Dermis blood vessel endothelial cell (primary cell): Measurements from ENCODE around the gene ADAMTS17. TPM values are rescaled to one million over a fixed set of nuclear protein-coding genes. Genes with fewer than 3 reads are reported as not detected.
A peak's percentile ranks its signal among the peaks of the same experiment; 100 is the strongest.

Experiments used
- DNase-seq: peaks from one replicate; pipeline ENCODE4 v3.0.0; 2010
- total RNA-seq: library from RNA; depleted of rRNA; stranded (reverse); fragments of >200 nt; gene quantifications from 2 replicates; pipeline ENCODE4 v1.2.3, GENCODE V29; 2014

The ADAMTS17 gene
- total RNA-seq, 1 donor from 2014 or later: 0.17 TPM

- DNase-seq: peak; percentile 61
Observed at GRCh38 chr15:100338971-100339444, 2.8 kb downstream of the ADAMTS17 start.

GRCh38 chr15:100338247-100338646 lies 3.5 kb downstream of the ADAMTS17 start:
- DNase-seq: no peak

- no peak for DNase-seq
Observed at GRCh38 chr15:100337096-100338044, 4.4 kb downstream of the ADAMTS17 start.

- no peak for DNase-seq
Observed at GRCh38 chr15:100336061-100336460, 5.7 kb downstream of the ADAMTS17 start.

GRCh38 chr15:100335335-100335999 lies 6.3 kb downstream of the ADAMTS17 start:
- no peak for DNase-seq

GRCh38 chr15:100334905-100335304 lies 6.9 kb downstream of the ADAMTS17 start:
- DNase-seq: no peak

GRCh38 chr15:100334456-100334855 lies 7.3 kb downstream of the ADAMTS17 start:
- no peak for DNase-seq

- no peak for DNase-seq
Observed at GRCh38 chr15:100334015-100334414, 7.8 kb downstream of the ADAMTS17 start.

GRCh38 chr15:100333236-100333635 lies 8.5 kb downstream of the ADAMTS17 start:
- DNase-seq: no peak

- no peak for DNase-seq
Observed at GRCh38 chr15:100332721-100333120, 9.1 kb downstream of the ADAMTS17 start.

- no peak for DNase-seq
Observed at GRCh38 chr15:100332231-100332630, 9.5 kb downstream of the ADAMTS17 start.

- DNase-seq: no peak
Observed at GRCh38 chr15:100330629-100331215, 11.1 kb downstream of the ADAMTS17 start.

GRCh38 chr15:100330221-100330620 lies 11.6 kb downstream of the ADAMTS17 start:
- no peak for DNase-seq

- no peak for DNase-seq
Observed at GRCh38 chr15:100328796-100329195, 13.0 kb downstream of the ADAMTS17 start.

GRCh38 chr15:100318880-100319279 lies 22.9 kb downstream of the ADAMTS17 start:
- DNase-seq: no peak

- DNase-seq: no peak
Observed at GRCh38 chr15:100314809-100315400, 26.9 kb downstream of the ADAMTS17 start.

- no peak for DNase-seq
Observed at GRCh38 chr15:100311833-100312476, 29.8 kb downstream of the ADAMTS17 start.

- no peak for DNase-seq
Observed at GRCh38 chr15:100311154-100311625, 30.6 kb downstream of the ADAMTS17 start.

- no peak for DNase-seq
Observed at GRCh38 chr15:100310513-100311153, 31.1 kb downstream of the ADAMTS17 start.

- no peak for DNase-seq
Observed at GRCh38 chr15:100310041-100310405, 31.8 kb downstream of the ADAMTS17 start.
